ENCODE results near the gene ZNF609. TPM values are rescaled to one million over a fixed set of nuclear protein-coding genes. Genes with fewer than 3 reads are reported as not detected.

ZNF609 gene
- total and polyA plus RNA-seq, 2 of the 13 experiments (the other 11 are each of a cell fraction or from before 2014, with no cell fraction given), result 8.9 to 9.9 TPM

GRCh38 chr15:64693134-64693533 lies 232.8 kb downstream of the ZNF609 start (continued):
- TF ChIP-seq ZBTB4 (CRISPR knock-in tag; IDR thresholded peaks at IDR 0.05; ENCODE audit: borderline replicate concordance) (peak; percentile 84; the same call in 1 of the 2 replicates), ZNF276 (CRISPR knock-in tag; IDR thresholded peaks at IDR 0.05; ENCODE audit: low read depth) (no peak), MEIS1 (CRISPR knock-in tag; IDR thresholded peaks at IDR 0.05; ENCODE audit: borderline replicate concordance) (no peak), CEBPG (CRISPR knock-in tag; IDR thresholded peaks at IDR 0.05) (peak; percentile 49), MAFK (conservative IDR thresholded peaks at IDR 0.05 in 1 of 2, IDR thresholded peaks at IDR 0.05 in 1 of 2; ENCODE audit: low read length in 2 of 2) (no peak), TP53 (CRISPR knock-in tag; conservative IDR thresholded peaks at IDR 0.05) (no peak)

GRCh38 chr15:64694816-64695215 lies 234.4 kb downstream of the ZNF609 start:
- TF ChIP-seq TCF7L2 (IDR thresholded peaks at IDR 0.05; ENCODE audit: low read depth, low read length) (no peak), SOX13 (IDR thresholded peaks at IDR 0.05) (no peak), SOX13 (CRISPR knock-in tag; conservative IDR thresholded peaks at IDR 0.05 in 1 of 2, IDR thresholded peaks at IDR 0.05 in 1 of 2) (peak in 1 of 2 experiments; percentile 46; a peak in 1 of 4 replicates), SMAD9 (CRISPR knock-in tag; IDR thresholded peaks at IDR 0.05) (no peak), SOX5 (CRISPR knock-in tag; IDR thresholded peaks at IDR 0.05; ENCODE audit: borderline replicate concordance) (peak; percentile 39; the same call in 1 of the 2 replicates)
- in situ Hi-C loops (cut with HindIII; ENCODE audit: extremely low pct_ligation_motif_present, low pct_unique_long_range_greater_than_20kb), result loop anchor here (25.0 kb wide), 1 partner anchor 483 kb away; no protein-coding TSS in a partner anchor

More at GRCh38 chr15:64694816-64695215, 234.4 kb downstream of the ZNF609 start:
- no TSS peak for BruUV-seq (replicated peaks)
- peaks cover 13% of the 10 kb centered on the region for H3K79me2 ChIP-seq (ENCODE audit: insufficient read depth, low read length)
- WGBS (ENCODE audit: low lambda C conversion rate), result 100% methylated on average over 2 of the region's 2 CpGs
- intact Hi-C loops (cut with micrococcal nuclease; ENCODE audit: unreplicated experiment), result no loop called here
- POLR2A ChIA-PET, result interaction anchor here (0.6 kb wide), 1 partner anchor 95 kb away, joined by 4 read pairs; no protein-coding TSS in a partner anchor
- H4K20me1 ChIP-seq (ENCODE audit: insufficient read depth, low read length), result peaks cover 8% of the 10 kb centered on the region
- H3K27ac ChIP-seq (ENCODE audit: extremely low read length, insufficient read depth, low read length), result no peak overlapping the region
- H3K4me1 ChIP-seq (ENCODE audit: insufficient read depth, low read length), result peaks cover 37% of the 10 kb centered on the region
- no peak for DNase-seq (ENCODE audit: low spot score)
- H3K27me3 ChIP-seq (ENCODE audit: control insufficient read depth in 1 of 2, insufficient read depth in 2 of 2, low read length in 2 of 2), result no peaks in the 10 kb centered on the region
- CTCF ChIA-PET (ENCODE audit: low intra/inter-chr PET ratio, low total read pairs), result no interaction called here
- no peaks in the 10 kb centered on the region for H3K9me3 ChIP-seq (ENCODE audit: low read length)
- H3K4me2 ChIP-seq (ENCODE audit: low read depth, low read length), result no peak overlapping the region
- FAIRE-seq, result no peak
- H2AFZ ChIP-seq (ENCODE audit: low read length), result no peak overlapping the region
- no peak for ATAC-seq
- peaks cover under 1 to 23% of the 10 kb centered on the region in 2 experiments; a peak in 4 of 5 replicates for H3K36me3 ChIP-seq (replicated peaks in 1 of 2; ENCODE audit: control insufficient read depth in 1 of 2, insufficient read depth in 2 of 2, low read length in 2 of 2)
- H3K9ac ChIP-seq (ENCODE audit: insufficient read depth, low read depth, low read length), result no peak overlapping the region
- H3K4me3 ChIP-seq (replicated peaks in 1 of 3; ENCODE audit: insufficient read depth in 1 of 3, low read depth in 2 of 3, low read length in 3 of 3), result no peak overlapping the region
